AG04449 (cell line): ENCODE results near the gene RARG.

ENCODE experiments used
- CTCF ChIA-PET: fragments of 350-600 bp; formaldehyde crosslinking; extraction: SDS; loops from one replicate; lab custom pipeline; 2021; ENCODE audit warnings: antibody characterized with exemption; lab: Yijun Ruan, JAX
- POLR2A ChIA-PET: fragments of 400-600, 350-600 bp; formaldehyde crosslinking; extraction: SDS; loops from one replicate; lab custom pipeline; 2020; ENCODE audit warnings: antibody characterized with exemption, inconsistent platforms; lab: Yijun Ruan, JAX
- DNase-seq: peaks from one replicate; pipeline ENCODE4 v3.0.0-alpha.2; 2010; ENCODE audit warnings: low read depth, low spot score
- H3K4me3 ChIP-seq: 2 replicates; pipeline ENCODE4 v1.5.1; 2011; ENCODE audit warnings: low read depth, mild to moderate bottlenecking, control low read depth, low read length
- CTCF ChIP-seq: IDR thresholded peaks from one replicate; pipeline ENCODE4 v1.5.1; 2011; ENCODE audit warnings: mild to moderate bottlenecking, moderate library complexity, low read length, control low read depth, inconsistent platforms; ENCODE audit not compliant: insufficient read depth; ENCODE audit errors: missing control alignments

Gene RARG

GRCh38 chr12:53274445-53274844 lies 42.4 kb upstream of the RARG start:
- no peak overlapping the region for H3K4me3 ChIP-seq
- DNase-seq = no peak
- ChIA-PET POLR2A (no interaction called here), CTCF (interaction anchor here (3.9 kb wide), 1 partner anchor 13 kb away, joined by 19 read pairs; no protein-coding TSS in a partner anchor)
- no peak for TF ChIP-seq CTCF

- TF ChIP-seq CTCF = no peak
These were observed 36.9 kb upstream of the RARG start for GRCh38 chr12:53268630-53269562.

GRCh38 chr12:53267999-53268629 lies 36.1 kb upstream of the RARG start, which contains the start of gene ESPL1:
Gene ESPL1, plus strand, starts transcription at chr12:53268299. Its CDS starts 468 bp downstream, at chr12:53268767.
- peak; percentile 17 for TF ChIP-seq CTCF
- ChIA-PET POLR2A (no interaction called here), CTCF (interaction anchor here (0.7 to 7.4 kb wide), 10 partner anchors 9 to 207 kb away, joined by 3 to 95 read pairs (median 9); partner anchors contain the start of gene AAAS)
- no peak for DNase-seq
- peak within 1 kb of the TSS; percentile 95 for H3K4me3 ChIP-seq

More at GRCh38 chr12:53268630-53269562, 36.9 kb upstream of the RARG start:
- DNase-seq = no peak
- H3K4me3 ChIP-seq = peak overlapping the region; percentile 95
- ChIA-PET CTCF (interaction anchor here (0.7 to 7.4 kb wide), 11 partner anchors 9 to 202 kb away, joined by 3 to 95 read pairs (median 8); partner anchors contain the start of genes AAAS and PFDN5), POLR2A (interaction anchor here (0.5 to 0.7 kb wide), 2 partner anchors 32 to 52 kb away, joined by 3 read pairs; no protein-coding TSS in a partner anchor)

GRCh38 chr12:53267306-53267998 lies 35.4 kb upstream of the RARG start:
- ChIA-PET CTCF (interaction anchor here (0.7 to 7.4 kb wide), 7 partner anchors 9 to 207 kb away, joined by 3 to 95 read pairs (median 30); partner anchors contain the start of gene AAAS), POLR2A (no interaction called here)
- DNase-seq = no peak
- no peak for TF ChIP-seq CTCF
- peak overlapping the region; percentile 95 for H3K4me3 ChIP-seq

GRCh38 chr12:53265783-53266182 lies 33.8 kb upstream of the RARG start:
- DNase-seq = no peak
- no peak for TF ChIP-seq CTCF
- POLR2A ChIA-PET = no interaction called here

More at GRCh38 chr12:53265783-53266182, 33.8 kb upstream of the RARG start:
- no peak overlapping the region for H3K4me3 ChIP-seq
- CTCF ChIA-PET = interaction anchor here (0.8 to 7.4 kb wide), 6 partner anchors 8 to 106 kb away, joined by 3 to 95 read pairs (median 18); partner anchors contain the start of gene AAAS
